ENCODE measurements around the gene DNHD1.
"Not testable (repeated sequence)": the region's sequence is repeated elsewhere in the genome, so short reads cannot be mapped to it uniquely, and the experiment has no call there.

Gene DNHD1

GRCh38 chr11:6481924-6482275 lies 15.2 kb upstream of the DNHD1 start:
- no peak for DNase-seq

GRCh38 chr11:6482441-6482840 lies 14.6 kb upstream of the DNHD1 start:
- DNase-seq = no peak

DNA sequence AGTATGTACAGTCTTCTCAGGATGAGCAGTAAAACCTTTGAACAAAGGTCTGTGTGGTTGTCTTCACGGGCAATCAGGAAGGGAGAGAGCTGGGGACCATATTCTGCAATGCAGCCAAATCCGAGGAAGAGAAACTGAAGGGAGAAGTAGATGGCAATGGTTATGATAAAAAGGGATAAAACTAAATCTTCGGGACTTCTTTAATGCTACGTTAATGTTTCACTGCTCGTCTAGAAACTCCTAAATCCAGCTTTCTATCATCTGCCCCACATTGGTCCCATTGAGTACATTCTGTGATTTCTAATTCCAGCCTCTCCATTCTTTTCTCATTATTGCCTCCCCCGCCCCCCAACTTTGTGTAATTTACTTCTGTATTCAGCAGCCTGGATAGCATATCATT lies 14.1 kb upstream of the DNHD1 start:
- DNase-seq = no peak

DNA sequence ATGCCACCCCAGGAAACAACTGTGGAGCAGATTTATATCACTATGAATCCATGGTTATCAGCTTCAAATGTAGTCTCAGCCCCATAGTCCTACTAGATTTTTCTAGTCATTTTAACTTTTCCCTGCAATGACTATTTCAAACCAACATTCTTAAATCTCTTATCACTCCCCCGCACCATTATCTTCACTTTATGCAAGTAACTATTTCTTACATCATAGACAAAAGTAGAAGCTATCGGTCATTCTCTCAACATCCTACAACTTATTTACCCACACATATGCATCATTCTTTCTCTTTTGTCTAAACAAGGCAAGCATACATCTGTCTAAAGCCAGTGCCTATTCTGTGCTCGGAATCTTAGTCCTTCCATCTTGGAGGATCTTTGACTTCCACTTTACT lies 11.4 kb upstream of the DNHD1 start:
- DNase-seq = no peak

GRCh38 chr11:6486256-6486655 lies 10.8 kb upstream of the DNHD1 start:
- DNase-seq = no peak

DNA sequence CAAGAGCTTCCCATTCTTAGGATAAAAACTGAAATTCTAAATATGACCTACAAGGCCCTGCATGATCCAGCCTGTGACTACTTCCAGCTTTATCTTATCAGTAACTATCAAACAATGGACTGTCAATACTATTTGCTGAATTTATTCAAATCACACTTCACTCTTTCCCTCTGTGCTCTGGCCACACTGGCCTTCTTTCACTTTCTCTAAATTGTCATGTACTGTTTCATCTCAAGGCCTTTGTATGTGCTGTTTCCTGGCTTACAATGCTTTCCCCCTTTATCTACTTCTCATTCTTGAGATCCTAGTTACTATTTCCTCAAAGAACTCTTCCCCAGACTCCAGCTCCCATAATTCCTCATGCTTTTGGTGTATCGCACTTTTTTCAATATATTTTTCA lies 10.1 kb upstream of the DNHD1 start:
- no peak for DNase-seq

DNA sequence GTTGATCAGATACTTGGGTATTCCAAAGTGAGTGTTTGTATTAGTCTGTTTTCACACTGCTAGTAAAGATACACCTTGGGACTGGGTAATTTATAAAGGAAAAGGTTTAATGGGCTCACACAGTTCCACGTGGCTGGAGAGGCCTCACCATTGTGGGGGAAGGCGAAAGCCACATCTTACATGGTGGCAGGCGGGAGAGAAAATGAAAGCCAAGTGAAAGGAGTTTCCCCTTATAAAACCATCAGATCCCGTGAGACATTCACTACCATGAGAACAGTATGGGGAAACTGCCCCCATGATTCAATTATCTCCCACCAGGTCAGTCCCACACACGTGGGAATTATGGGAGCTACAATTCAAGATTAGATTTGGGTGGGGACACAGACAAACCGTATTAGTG lies 8.7 kb upstream of the DNHD1 start:
- no peak for DNase-seq

DNA sequence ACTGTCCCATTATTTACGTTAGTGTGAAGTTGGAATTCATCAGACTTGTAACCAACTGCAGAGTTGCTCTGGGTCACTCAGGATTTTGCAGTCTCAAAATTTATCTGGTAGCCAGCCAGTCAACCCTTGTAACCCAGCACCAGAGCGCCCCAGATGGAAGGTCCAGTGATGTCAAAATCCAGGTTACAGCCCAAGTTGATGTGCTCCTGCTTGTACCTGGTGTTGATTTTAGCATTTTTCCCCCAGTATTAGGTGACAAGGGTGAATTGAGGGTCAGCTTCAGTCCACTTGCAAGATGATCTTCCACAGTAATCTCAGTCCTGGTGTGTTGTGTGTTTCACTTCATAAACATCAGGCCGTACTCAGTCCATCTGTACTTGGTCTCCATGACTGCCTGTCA lies 8.3 kb upstream of the DNHD1 start:
- no peak for DNase-seq

DNA sequence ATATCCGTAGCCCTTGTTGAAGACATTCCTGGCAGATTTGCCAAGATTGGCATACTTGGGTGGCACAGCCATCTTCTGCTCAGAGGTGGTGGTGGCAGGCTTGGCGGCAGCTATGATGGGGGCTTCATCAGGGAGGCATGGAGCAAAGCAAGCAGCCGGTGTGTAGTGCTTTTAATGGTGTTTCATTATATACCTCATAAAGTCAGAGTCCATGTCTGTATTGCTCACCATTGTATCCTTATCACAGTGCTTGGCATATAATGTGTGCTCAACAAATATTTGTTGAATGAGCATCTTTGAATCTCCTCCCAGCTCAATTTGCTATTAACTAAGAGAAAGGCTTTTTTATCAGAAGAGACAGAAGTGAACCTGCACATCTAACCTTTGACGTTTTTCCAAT lies 7.8 kb upstream of the DNHD1 start:
- no peak for DNase-seq

DNA sequence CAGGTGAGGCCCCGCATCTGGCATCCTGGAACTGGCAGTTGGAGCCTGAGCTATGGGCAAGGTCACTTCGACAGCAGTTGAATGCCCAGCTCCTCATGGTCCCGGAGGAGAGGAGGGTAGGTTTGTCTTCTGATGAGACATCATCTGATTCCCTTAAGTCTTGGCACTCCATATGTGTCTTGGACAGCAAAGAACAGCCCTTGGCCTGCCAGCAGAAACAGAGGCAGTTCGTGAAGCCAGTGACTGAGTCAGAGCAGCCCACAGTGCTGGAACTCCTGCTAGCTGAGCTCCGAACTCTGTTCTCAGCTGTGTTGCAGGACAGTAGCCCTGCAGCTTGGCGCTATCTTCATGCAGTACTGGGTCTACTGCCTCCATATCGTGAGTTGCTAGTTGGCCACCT lies 1.0 kb downstream of the DNHD1 start:
- DNase-seq = no peak

DNA sequence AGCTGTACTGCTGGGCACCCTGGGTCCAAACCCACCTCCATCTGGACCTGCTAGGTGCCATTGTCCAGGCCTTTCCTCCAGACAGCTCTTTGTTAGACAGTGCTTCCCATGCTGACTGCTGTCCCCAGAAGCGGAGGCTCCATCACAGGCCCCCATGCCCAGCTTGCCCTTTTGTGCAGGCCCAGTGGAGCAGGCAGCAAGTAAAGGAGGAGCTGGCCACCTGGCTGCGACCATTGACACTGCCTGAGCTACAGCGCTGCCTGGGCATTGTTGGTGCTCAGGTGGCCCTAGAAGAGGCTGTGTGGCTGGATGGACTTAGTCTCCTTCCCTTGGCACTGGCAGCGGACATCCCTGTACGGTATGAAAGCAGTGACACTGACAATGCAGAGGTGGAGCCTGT lies 1.5 kb downstream of the DNHD1 start:
- no peak for DNase-seq

DNA sequence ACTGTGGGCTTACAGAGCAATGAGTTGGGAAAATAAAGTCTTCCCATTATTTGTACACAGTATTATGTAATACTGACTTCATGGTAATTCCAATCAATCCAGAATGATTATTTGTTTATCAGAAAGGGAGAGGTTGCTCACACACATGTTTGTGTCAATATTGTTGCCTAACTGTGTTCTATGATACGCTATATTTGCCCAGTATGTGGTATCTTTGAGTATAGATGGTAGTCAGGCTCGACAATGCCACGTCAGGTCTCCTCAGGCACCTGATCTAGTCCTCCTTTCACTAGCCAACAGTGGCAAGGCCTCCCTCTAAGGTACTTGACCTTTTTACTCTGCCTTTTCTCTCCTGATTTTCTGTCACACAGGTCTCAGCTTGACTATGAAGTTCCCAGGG lies 5.3 kb downstream of the DNHD1 start:
- DNase-seq = no peak

- no peak for DNase-seq
Measured at GRCh38 chr11:6504166-6504565, 7.1 kb downstream of the DNHD1 start.

GRCh38 chr11:6505577-6506240 lies 8.6 kb downstream of the DNHD1 start:
- DNase-seq = no peak

- DNase-seq = no peak
Measured at GRCh38 chr11:6516865-6517264, 19.8 kb downstream of the DNHD1 start.

DNA sequence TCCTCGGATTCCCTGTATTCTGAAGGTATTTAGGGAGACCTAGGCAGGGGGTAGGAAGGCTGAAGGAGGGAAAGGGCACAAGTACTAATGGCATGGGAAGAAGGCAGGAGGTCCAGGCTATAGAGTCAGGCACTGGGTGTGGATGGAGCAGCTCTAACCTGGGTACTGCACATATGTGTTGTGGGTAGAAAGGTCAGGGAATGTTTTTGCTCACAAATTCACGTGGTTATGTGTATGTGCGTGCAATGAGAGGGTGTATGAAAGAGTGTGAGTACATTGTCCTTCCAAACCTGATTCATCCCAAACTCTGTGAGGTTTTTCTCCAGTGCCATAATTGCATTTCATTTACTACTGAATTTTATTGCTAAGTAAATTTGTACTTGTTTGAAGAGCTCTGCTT lies 23.2 kb downstream of the DNHD1 start:
- DNase-seq = no peak

DNA sequence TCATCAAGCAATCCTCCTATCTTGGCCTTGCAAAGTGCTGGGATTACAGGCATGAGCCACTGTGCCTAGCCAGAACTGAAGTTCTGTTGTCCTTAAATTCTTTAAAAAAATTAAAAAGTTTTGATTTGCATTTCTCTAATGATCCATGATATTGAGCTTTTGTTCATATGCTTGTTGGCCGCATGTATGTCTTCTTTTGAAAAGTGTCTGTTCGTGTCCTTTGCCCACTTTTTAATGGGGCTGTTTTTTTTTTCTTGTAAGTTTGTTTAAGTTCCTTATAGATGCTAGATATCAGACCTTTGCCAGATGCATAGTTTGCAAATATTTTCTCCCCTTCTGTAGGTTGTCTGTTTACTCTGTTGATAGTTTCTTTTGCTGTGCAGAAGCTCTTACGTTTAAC lies 24.9 kb downstream of the DNHD1 start:
- DNase-seq = not testable (repeated sequence)

- DNase-seq = no peak
Measured at GRCh38 chr11:6523253-6523652, 26.2 kb downstream of the DNHD1 start.

DNA sequence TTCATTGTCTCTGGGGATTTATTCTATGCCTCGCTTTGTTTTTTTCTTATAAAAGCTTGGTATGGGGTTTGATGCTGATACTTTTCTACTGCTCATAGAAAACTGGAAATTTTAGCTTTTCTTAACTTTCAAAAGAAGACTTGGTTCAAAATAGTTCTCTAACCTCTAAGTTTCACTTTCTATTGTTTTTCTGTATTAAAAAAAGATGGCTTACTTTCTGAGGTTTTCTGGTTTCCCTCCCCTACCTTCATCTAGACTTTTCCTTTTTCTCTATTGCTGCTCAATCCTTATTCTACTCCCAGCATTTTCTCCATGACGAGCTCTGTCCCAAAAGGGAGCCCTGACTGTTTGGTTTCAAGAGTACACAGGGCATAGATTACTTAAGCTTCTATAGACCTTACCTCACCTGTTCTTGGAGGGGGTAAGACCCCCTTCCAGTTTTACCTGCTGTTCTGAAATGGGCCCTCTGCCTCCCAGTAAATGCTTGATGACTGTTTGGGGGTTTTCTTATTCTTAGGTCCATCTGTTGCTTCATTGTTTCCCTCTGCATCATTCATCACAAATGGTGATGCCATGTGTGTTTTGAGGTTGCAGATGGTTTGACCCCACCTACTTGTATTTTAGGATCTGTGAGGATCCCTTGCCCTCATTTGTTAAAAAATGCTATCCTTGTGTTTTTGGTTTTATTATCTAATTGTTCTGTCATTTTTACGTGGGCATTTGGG lies 29.5 kb downstream of the DNHD1 start:
- no peak for DNase-seq

GRCh38 chr11:6529266-6529665 lies 32.2 kb downstream of the DNHD1 start:
- no peak for DNase-seq

GRCh38 chr11:6530848-6531247 lies 33.8 kb downstream of the DNHD1 start:
- DNase-seq = no peak

DNA sequence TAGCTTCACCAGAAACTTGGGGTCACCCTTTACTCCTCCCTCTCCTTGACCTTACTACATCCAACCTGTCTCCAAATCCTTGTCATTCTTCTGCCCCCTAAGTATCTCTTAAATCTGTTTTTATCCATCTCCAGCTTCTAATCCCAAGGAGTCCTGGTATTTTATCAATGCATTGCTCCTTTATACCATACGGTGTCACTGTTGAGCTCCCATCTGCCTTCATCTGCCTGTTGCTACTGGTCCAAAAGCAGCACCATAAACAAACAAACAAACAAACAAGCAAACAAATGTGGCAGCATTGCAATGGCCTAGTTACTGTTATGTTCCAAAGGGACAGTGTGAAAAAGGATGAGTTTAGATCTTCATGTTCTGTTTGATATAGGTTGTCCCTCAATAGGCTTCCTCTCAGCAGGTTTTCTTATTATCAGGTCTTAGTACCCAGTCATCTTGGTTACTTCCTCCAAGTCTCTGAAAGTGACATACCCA lies 34.2 kb downstream of the DNHD1 start:
- no peak for DNase-seq

DNA sequence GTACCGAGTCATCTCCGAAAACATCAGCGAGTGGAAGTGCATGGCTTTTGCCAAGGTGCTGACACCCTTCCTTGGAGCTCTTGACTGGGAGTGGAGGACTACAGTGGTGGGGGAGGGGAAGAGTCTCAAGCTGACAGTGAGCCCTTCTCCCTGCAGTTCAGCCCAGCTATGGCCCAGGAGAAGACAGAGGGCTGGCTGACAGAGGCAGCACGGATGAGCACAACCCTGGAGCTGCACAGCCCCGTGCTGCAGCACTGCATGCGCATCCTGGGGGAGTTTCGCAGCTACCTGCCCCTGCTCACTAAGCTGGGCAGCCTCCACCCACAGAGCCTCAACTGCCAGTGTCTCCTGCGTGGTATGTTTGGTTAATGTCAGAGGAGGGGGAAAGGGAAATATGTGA lies 41.4 kb downstream of the DNHD1 start:
- no peak for DNase-seq

- no peak for DNase-seq
Measured at GRCh38 chr11:6538945-6539344, 41.9 kb downstream of the DNHD1 start.

DNA sequence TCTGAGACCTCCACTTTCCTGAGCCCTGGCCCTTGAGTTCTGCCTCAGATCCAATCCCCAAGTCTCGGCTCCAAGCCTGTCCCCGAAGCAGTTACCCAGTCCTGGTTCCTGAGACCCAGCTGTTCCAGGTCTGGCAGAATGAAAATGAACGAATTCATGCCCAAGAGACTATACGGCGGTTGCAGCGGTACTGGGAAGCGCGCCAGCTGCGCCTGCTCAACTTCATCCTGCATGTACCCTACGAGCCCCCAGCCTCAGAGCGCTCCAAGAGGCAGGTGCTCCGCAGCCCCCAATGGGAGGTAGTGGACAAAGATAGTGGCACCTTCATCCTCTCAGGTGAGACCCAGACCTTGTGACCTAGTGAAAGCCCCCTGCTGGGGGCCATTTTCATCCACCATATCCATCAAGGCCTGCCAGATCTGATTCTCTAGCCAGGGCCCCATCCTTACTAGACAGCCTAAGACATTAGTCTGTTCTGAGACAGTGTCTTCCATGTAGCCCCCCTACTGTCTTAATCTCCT lies 42.7 kb downstream of the DNHD1 start:
- DNase-seq = no peak

All from activated gamma-delta T cell treated with Interleukin-2 at 50 U/mL for 16 hours (primary cell).